Fibroblast of peridontal ligament (primary cell): ENCODE measurements around the gene CFAP68.

Source experiments
- DNase-seq: peaks from one replicate; pipeline ENCODE4 v3.0.0-alpha.2; 2010; ENCODE audit errors: extremely low read depth

The CFAP68 gene, protein sequence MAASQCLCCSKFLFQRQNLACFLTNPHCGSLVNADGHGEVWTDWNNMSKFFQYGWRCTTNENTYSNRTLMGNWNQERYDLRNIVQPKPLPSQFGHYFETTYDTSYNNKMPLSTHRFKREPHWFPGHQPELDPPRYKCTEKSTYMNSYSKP

DNA sequence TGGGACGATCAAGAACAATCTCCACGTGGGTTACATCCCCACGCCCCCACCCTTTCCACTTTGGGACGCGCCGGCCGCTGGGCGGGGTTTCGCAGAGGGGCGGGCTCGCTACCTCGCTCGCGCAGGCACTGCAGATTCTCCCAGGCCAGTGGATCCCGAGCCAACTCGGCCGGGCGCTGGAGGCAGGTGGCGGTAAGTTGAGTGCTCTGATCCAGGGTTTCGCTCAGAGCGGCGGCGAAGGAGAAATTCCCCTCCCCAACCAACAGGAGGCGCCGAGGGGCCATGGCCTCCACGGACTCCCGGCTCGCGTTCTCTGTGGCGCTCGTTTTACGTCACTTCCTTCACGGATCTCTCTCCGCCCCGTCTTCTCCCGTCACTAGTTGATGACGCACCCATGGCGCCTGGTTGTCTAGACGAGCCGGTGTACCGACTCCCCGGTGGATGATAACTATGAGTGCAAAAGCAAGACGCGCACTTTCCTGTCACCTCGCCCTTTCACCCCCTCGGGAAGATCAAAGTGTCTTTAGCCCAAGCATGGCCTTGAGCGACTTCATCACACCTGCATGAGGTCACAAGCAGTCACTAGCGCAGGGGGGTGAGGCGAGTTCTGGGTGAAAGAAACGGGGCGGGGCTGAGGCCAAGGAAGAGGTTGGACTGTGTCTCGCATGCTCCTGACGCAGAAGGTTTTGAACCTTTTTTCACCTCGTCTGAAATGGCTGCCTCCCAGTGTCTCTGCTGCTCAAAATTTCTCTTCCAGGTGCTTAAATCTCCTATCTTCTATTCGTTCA is at the start of gene CFAP68, which contains the start of gene FDXACB1:
Gene CFAP68, plus strand, starts transcription at position 693 of the 788 bp plus-strand sequence. Its CDS starts 20 bp downstream, at position 713.
Gene FDXACB1, minus strand, starts transcription at position 317 of the 788 bp plus-strand sequence. Its CDS starts 33 bp downstream, at position 284.
- DNase-seq: peak; percentile 98

DNA sequence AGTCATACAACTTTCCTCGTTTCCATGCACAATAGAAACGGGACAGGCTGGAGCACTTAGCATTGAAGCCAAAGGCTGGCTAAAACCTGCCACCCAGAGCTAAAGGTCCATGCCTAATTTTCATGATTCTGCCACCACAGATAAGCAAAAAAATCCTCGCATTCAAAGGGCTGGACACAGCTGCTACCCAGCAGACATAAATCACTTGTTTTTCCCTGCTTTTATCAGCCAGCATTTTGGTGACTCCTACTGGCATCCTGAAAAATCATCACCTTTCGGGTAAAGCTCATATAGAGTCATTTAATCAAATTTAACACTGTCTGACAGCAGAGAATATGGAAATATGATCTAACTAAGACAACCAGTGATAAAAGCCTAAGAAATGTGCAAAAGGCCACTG is 45.8 kb upstream of the CFAP68 start:
- peak; percentile 57 for DNase-seq

DNA sequence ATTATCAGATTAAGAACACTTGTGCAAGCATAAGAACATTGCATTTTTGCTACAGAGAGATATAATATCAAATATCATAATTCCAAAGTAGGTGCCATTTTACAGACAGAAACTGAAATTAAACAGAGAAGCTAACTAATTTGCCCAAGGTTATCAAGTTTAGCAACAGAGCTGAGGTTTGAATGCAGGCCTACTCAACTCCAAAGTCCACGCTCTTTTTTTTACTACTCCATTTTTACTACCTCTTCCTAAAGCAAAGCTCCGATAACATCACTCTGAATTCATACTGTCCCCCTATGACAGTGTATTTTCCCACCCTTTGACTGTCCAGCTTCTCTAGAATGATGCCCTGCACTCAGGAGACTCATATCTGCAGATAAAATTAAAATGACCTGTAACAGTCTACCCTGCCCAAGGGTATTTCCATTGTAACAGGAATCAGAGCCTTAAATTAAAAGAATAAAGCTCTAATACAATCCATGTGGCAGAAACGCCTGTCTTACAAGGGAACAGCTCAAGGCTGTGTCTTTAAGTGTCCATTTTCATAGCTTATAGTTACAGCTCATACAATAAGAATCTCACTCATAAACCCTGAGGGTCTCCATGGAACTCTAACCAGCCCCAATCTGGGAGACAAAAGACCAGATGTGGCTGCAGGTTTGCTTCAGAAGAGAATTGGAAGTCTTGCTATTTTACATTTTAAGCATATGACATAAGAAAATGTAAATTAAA is 44.7 kb upstream of the CFAP68 start:
- DNase-seq: no peak

DNA sequence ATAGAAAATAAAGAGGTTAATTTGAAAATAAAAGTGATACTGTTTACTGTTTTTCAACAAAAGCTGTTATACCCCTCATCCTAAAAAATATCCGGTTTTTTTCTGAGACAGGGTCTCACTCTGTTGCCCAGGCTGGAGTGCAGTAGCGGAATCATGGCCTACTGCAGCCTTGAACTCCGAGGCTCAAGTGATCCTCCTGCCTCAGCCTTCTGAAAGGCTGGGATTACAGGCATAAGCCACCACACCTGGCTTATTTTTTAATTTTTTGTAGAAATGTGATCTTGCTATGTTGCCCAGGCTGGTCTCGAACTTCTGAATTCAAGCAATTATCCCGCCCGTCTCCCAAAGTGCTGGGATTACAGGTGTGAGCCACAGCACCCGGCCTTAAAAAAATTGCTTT is 43.7 kb upstream of the CFAP68 start:
- no peak for DNase-seq

DNA sequence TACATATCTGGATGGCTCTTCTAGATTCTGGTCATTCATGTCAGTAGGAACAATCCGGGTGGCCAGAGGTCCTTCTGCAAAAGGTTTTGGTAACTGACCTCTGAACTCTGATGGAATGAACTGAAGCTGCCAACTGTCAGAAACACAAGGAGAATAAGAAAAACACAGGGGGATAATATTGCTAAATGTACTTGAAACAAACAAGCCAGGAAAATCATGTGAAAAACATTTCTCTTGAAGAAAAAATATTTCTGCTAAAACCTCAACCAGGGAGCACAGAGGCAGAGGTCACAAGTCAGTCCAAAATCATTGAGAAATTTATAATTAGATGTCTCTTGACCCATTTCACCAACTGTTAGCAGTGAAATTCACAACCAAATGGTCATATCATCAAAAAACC is 43.2 kb upstream of the CFAP68 start:
- DNase-seq: peak; percentile 52

DNA sequence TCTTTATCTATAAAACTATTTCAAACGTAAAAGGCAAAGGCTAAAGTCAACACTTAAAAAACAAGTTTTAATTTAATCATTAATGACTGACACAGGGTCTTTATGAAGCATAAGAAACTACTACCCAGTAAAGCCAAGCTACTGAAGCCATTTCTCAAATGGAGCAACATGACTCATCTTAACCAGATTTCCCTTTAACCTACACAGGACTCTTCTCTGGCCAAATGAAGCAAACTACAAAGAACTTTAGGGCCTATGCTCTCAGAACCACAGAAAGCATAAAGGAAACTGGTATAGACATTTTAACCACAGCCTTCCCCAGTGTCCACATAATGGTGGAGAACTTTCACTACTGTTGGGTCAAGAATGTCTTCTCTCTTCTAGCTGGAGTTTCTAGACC is 42.6 kb upstream of the CFAP68 start:
- DNase-seq: peak; percentile 68

DNA sequence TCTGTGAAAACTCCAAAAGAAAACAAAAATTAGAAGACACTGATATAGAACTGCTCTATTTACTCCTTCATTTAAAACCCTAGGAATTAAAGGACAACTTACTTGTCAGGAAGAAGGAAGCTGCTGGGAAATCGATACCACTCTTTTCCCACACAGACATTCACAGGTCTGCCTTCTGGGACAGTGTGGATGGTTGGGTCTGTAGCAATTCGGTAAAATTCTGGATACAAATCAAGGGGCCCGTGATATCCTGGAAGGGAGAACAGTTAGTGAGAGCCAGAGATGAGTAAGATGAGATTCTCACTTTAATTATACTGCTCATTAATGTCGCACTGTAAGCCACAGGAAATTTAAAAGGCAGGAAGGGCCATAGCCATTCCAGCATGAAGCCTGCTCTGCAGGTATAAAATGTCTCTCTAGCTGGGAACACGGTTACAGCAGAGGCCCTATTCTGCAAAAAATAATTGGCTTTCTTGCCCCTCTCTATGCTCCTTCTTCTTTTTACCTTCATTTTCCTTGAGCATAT is 41.9 kb upstream of the CFAP68 start:
- DNase-seq: no peak

DNA sequence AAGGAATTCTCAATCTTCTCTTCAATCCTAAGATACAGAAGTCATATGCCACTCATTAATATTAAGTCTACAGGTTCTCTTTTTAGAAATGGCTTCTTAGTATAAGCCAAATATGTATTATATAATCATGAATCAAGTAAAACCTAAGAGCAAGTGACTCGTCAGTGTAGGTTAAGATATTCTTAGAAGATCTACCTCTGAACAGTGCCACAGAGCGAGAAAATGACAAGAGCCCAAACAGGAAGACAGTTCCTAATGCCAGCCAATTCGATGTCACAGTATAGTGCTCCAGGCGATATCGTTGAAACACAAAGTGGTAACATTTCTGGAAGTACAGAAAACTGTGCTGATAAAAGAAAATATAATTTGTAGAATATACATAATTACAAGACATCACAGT is 41.3 kb upstream of the CFAP68 start:
- DNase-seq: no peak

DNA sequence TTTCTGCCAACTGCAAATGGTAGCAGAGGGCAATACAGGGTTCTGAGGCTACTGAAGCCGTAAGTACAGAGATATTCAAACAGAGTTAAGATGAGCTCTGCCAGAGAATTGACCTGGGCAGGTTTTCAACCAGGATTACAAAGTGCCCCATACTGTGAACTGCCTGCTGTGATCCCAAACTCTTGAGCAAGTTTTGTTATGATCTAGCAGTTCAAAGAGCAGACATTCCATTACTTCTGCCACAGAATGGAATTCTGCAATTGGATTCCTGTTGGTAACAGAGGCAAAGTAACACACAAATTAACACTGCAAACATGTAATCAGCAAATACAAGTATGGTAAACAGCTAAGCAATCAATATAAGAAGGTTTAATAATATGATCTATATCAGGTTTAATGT is 39.2 kb upstream of the CFAP68 start:
- peak; percentile 32 for DNase-seq

DNA sequence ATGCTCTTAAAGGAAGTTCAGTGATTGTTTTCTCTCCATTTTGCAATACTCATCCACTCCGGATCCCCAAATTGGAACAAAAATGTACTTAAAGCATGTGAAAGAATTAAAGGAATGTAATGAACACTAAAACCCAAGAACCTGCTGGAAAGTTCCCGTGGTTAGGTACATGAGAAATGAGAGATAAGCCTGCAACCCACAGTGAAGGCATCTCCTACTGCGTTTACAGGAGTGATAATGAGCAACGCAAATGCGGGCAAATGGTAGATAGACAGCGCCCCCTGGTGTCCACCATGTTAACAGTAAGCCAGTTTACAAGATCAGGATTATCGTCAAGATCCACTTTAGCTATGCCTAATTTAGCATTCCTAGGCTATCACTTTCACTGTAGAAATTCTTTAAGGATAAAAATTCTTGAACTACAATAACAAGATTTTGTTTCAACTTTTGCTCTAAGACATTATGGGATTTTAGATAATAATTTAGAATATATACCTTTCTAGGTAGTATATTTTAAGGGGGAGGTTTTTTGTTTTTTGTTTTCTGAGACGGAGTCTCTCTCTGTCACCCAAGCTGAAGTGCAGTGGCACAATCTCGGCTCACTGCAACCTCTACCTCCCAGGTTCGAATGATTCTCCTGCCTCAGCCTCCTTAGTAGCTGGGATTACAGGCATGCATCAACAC is 37.8 kb upstream of the CFAP68 start:
- peak; percentile 94 for DNase-seq

DNA sequence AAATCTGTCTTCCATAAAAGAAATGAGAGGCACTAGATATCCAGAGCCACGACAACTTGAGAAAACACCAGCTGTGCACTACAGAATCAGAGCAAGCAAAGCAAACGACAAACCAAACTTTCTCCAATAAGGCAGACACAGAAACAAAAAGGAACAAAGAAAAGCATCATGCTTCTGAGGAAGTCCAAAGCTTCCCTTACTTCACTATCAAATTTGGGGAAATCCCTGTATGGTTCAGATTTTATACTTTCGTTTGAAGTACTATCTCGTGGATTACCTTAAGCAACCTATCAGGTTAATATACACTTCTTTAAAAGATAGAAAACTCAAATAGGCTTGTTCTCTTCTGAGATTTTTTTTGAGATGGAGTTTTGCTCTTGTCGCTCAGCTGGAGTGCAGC is 35.7 kb upstream of the CFAP68 start:
- no peak for DNase-seq

DNA sequence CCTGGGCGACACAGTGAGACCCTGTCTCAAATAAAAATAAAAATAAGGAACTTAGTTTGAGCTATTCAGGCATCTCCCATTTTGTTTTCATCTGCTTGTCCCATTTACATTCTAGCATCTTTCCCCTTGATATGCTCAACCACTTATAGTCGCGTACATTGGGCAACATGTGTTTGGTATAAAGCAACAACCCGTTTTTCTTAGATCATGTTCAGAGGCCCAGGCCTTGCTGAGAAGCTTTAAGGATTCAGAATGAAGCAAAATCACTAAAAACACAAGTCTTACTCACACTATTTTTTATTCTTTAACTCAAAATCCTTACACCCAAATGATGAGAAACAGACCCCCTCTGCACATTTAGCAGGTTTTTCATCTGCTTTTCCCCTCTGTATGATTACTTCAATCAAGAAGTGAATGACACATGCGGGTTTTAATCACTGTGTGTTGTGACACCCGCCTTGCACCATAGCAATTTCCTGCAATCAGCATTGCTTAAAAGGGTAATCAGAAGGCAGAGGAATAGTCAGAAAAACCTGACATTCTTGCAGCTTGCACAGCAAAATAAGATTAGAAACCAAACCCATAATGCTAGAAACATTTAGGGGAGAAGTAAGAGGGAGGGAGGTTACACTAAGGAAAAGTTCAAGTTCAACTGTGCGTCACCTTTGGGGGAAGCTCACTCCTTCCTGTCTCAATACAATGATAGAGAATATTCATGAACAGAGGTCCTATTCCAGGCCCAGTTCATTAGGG is 33.9 kb upstream of the CFAP68 start:
- DNase-seq: peak; percentile 56

DNA sequence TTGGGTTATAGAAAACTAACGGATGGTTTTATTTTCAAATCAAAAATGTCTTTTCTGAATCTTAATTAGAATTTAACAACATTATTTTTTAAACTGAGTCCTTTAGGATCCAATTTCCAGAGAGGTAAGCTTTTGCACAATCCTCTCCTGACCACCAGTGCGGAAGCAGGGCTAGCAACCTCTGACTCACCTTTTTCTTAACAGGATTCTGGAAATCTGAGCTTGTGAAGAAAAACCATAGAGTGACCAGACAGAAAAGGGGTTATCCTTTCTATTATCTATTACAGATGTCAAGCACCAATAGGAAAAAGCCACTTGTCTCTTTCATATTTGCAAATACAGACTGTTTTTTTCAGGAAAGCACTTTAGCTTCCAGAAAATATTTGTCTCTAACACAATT is 33.3 kb upstream of the CFAP68 start:
- peak; percentile 69 for DNase-seq

DNA sequence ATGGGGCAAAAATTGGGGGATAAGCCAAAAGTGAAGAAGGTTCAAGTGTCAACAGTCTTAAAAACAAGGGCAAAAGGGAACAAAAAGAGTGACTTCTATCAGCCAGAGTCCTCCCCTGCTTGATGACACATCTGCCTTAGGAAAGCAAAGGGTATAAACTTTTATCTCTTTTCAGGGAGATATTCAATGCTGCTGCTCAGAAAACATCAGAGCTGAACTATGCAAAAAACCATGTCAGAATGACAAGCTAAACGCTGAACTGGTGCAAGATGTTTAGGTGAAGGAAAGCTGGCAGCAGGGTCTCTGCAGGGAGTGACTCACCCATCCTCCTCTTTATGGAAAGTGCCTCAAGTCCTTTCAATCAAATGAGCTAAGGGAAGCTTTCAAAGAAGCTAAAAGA is 32.7 kb upstream of the CFAP68 start:
- DNase-seq: peak; percentile 73

DNA sequence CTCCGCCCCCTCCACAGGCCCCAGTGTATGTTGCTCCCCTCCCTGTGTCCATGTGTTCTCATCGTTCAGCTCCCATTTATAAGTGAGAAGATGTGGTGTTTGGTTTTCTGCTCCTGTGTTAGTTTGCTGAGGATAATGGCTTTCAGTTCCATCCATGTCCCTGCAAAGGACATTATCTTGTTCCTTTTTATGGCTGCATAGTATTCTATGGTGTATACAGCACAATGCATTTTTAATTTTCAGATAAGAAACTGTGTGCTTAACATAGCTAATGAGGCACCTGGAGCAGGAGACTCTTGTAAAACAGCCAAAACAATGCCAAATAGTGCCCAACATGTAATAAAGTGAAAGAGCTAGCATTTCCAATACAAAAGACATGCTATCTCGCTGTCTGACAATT is 29.7 kb upstream of the CFAP68 start:
- DNase-seq: no peak

DNA sequence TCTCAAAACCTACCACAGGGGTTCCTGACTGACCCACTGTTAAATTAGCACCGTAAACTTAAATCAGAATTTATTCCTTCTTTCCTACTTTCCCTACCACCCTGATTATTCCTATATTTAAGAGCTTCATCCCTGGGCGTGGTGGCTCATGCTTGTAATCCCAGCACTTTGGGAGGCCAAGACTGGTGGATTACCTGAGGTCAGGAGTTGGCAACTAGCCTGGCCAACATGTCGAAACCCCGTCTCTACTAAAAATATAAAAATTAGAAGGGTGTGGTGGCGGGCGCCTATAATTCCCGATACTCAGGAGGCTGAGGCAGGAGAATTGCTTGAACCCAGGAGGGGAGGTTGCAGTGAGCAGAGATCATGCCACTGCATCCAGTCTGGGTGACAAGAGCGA is 28.3 kb upstream of the CFAP68 start:
- DNase-seq: no peak

DNA sequence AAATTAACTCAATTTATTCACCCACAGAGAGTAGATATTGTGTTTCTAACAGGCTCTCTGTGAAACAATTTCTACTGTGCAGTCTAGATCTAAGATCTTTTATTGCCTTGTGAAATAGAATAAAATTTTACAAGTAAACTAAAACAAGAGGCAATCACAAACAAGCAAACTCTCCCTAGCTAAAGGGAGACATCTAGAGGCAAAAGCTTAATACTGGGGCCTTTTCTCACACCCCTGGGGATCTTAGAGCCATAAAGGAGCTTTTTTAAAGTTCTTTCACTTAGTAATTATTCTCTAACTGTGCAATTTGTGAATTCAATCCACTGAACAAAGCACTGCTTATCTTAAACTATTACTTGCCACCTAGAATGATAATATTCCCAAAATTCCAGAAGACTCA is 27.7 kb upstream of the CFAP68 start:
- peak; percentile 59 for DNase-seq

DNA sequence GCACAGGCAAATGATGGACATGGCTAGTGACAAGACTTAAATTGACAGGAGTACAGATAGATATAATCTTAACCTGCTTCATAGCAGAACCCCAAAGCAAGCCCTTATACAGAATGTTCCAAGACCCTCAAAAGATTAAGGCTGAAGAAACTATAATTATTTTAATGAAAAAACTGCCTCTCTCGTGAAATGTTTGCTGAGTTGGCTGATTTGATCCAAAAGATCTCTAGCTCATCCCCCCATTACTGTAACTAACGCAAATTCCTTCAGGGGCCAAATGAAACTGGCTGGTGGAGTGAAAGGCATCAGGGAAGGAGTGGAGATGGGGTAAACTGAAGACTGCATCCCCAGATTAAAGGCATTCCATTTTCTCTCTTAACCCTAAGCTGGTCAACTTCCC is 27.2 kb upstream of the CFAP68 start:
- no peak for DNase-seq

DNA sequence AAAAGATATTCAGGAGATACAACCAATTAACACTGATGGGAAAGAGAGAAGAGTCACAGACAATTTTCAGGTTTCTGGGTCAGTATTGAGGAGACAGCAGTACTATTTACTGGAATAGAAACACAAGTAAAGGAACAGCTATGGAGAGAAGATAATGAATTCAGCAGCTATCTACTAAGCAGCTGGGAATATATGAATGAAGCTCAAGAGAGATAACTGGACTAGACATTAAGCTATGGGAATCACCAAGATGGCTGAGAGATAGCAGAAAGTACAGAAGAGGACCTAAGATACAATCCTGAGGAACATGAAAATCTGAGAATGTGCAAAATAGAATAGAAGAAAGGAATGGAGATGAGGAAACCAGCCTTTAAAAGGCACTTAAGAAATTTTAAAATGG is 23.8 kb upstream of the CFAP68 start:
- DNase-seq: no peak

DNA sequence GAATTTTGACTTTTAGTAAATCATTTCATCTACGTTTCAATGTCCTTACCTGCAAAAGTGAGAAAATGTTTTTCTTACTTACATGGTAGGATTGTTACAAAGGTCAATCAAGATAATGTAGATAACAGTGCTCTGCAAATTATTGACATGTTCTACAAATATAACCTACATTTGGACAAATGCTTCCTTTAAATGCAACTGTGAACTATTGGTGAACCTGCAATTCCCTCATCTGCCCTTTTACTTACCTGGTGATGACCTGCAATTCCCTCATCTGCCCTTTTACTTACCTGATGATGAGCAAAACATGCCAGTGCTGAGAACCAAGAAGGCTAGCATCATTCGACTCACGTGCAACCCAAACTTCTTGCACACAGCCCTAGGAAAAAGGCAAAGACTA is 19.1 kb upstream of the CFAP68 start:
- no peak for DNase-seq

DNA sequence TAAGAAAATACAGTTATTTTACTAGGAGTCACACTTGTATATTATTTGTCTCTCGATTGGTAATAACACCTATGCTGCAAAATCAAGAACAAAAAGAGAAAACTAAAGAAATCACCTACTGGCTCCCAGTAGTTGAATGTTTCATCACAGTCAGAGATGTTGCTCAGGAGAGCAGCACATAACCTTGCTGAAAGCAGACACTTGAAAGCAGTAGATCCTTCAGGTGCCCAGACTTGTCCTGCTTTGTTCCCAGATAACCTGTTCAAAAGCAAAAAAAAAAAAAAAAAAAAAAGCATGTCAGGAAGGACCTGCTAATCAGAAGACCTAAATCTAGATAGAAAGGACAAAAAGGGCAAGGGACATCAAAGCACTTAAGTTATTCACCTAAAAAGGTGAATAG is 9.2 kb upstream of the CFAP68 start:
- no peak for DNase-seq
